ENCODE data around the gene OR6A2. TPM values are rescaled to one million over a fixed set of nuclear protein-coding genes. Genes with fewer than 3 reads are reported as not detected.

OR6A2 gene
- total RNA-seq, 2 experiments from 2014 or later = not detected

DNA sequence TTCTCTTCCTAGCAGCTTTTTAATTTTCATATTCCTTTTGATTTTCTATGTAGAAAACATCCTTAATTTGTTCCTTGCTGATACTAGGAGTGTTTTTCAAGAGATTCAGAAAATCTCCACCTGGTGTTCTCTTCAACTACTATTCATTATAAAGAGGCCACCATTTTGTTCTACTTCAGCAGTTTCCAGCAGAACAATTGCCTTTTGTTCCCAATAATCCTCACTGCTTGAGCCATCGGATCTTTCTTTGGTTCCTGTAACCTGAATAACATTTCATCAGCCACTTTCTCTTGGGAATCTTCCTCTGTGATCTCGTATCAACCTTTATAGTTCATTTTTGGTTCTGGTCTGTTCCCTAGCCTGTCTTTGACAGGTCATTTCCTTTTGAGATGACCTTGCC is 44.2 kb upstream of the OR6A2 start:
- Mint-ChIP-seq H3K4me1 (ENCODE audit: low read depth) (no peaks in the 10 kb centered on the region), H3K27me3 (peaks cover 25% of the 10 kb centered on the region), H3K4me3 (no peak overlapping the region), H3K27ac (no peak overlapping the region), H3K9me3 (no peaks in the 10 kb centered on the region), H3K36me3 (ENCODE audit: low read depth) (no peaks in the 10 kb centered on the region)
- ChIA-PET POLR2A (no interaction called here), CTCF (no interaction called here)
- Histone ChIP-seq H3K4me1 (ENCODE audit: insufficient read depth, low read length) (no peaks in the 10 kb centered on the region), H3K27me3 (ENCODE audit: control insufficient read depth in 1 of 2, insufficient read depth in 2 of 2, low read length in 2 of 2) (peaks cover under 1 to 3% of the 10 kb centered on the region in 2 experiments), H3K36me3 (ENCODE audit: insufficient read depth, low read length) (no peaks in the 10 kb centered on the region), H3K27ac (ENCODE audit: low read depth in 1 of 2, low read length in 2 of 2) (no peak overlapping the region), H3K9me3 (ENCODE audit: control insufficient read depth in 1 of 2, insufficient read depth in 1 of 2, low read length in 2 of 2) (no peaks in the 10 kb centered on the region), H3K4me3 (ENCODE audit: low read length) (no peak overlapping the region)
- intact Hi-C loops (cut with DNase I, micrococcal nuclease) = no loop called here
- TF ChIP-seq, protein P1, sequence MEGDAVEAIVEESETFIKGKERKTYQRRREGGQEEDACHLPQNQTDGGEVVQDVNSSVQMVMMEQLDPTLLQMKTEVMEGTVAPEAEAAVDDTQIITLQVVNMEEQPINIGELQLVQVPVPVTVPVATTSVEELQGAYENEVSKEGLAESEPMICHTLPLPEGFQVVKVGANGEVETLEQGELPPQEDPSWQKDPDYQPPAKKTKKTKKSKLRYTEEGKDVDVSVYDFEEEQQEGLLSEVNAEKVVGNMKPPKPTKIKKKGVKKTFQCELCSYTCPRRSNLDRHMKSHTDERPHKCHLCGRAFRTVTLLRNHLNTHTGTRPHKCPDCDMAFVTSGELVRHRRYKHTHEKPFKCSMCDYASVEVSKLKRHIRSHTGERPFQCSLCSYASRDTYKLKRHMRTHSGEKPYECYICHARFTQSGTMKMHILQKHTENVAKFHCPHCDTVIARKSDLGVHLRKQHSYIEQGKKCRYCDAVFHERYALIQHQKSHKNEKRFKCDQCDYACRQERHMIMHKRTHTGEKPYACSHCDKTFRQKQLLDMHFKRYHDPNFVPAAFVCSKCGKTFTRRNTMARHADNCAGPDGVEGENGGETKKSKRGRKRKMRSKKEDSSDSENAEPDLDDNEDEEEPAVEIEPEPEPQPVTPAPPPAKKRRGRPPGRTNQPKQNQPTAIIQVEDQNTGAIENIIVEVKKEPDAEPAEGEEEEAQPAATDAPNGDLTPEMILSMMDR (IDR thresholded peaks at IDR 0.05) = no peak
- DNase-seq (no peak), ATAC-seq (ENCODE audit: poor library complexity) (no peak)

DNA sequence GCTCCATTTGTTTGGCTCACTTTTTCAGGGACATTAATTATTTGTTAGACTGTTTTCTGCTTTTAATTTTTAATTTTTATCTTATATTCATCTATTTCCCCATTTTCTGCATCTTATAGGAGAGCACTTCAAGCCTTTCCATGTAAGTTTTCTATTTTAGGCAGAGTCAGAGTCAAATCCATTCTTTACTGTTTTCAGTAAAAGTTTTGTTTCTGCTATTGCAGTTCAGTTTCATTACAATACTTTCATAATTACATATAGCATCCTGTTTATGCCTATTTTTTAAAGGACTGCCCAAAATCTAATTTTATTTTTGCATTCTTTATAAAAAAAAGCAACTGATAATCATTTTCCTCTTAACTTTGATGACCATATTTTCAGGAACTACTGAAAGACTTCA is 42.2 kb upstream of the OR6A2 start:
- intact Hi-C loops (cut with DNase I, micrococcal nuclease) = no loop called here
- Mint-ChIP-seq H3K36me3 (ENCODE audit: low read depth) (no peaks in the 10 kb centered on the region), H3K4me1 (ENCODE audit: low read depth) (no peaks in the 10 kb centered on the region), H3K4me3 (no peak overlapping the region), H3K27ac (no peak overlapping the region), H3K9me3 (no peaks in the 10 kb centered on the region), H3K27me3 (peaks cover 25% of the 10 kb centered on the region)
- Histone ChIP-seq H3K4me3 (ENCODE audit: low read length) (no peak overlapping the region), H3K27ac (ENCODE audit: low read depth in 1 of 2, low read length in 2 of 2) (no peak overlapping the region), H3K4me1 (ENCODE audit: insufficient read depth, low read length) (no peaks in the 10 kb centered on the region), H3K27me3 (ENCODE audit: control insufficient read depth in 1 of 2, insufficient read depth in 2 of 2, low read length in 2 of 2) (peaks cover 0 to 3% of the 10 kb centered on the region in 2 experiments), H3K36me3 (ENCODE audit: insufficient read depth, low read length) (no peaks in the 10 kb centered on the region), H3K9me3 (ENCODE audit: control insufficient read depth in 1 of 2, insufficient read depth in 1 of 2, low read length in 2 of 2) (no peaks in the 10 kb centered on the region)
- ATAC-seq (ENCODE audit: poor library complexity) (no peak), DNase-seq (no peak)
- ChIA-PET CTCF (interaction anchor here (0.7 kb wide), 1 partner anchor 61 kb away, joined by 4 read pairs; no protein-coding TSS in a partner anchor), POLR2A (no interaction called here)
- TF ChIP-seq, protein P1 (IDR thresholded peaks at IDR 0.05) = no peak

DNA sequence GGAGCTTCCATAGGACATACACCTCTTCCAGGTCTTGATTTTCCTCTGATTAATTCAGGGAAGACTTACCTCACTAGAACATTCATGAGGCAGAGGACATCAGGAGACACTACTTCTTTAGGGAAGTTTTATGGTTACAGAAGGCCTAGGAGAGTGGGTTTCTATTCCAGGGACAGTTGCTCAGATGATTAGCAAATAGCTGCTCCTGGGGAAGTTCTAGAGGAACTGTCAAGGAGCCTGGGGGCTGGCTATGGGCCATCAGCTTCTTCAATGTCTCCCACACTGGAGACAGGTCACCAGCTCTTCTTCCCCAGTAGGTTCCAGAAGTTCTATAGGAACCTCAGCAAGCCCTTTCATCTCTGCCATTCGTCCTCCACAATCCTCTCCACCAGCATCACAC is 34.5 kb upstream of the OR6A2 start:
- Histone ChIP-seq H3K4me3 (ENCODE audit: low read length) (no peak overlapping the region), H3K27me3 (ENCODE audit: control insufficient read depth in 1 of 2, insufficient read depth in 2 of 2, low read length in 2 of 2) (no peaks in the 10 kb centered on the region), H3K4me1 (ENCODE audit: insufficient read depth, low read length) (no peaks in the 10 kb centered on the region), H3K27ac (ENCODE audit: low read depth in 1 of 2, low read length in 2 of 2) (no peak overlapping the region), H3K36me3 (ENCODE audit: insufficient read depth, low read length) (no peaks in the 10 kb centered on the region), H3K9me3 (ENCODE audit: control insufficient read depth in 1 of 2, insufficient read depth in 1 of 2, low read length in 2 of 2) (no peaks in the 10 kb centered on the region)
- Mint-ChIP-seq H3K27ac (no peak overlapping the region), H3K4me3 (no peak overlapping the region), H3K27me3 (no peaks in the 10 kb centered on the region), H3K9me3 (no peaks in the 10 kb centered on the region), H3K36me3 (ENCODE audit: low read depth) (no peaks in the 10 kb centered on the region), H3K4me1 (ENCODE audit: low read depth) (no peaks in the 10 kb centered on the region)
- no peak for ATAC-seq (ENCODE audit: poor library complexity)
- intact Hi-C loops (cut with DNase I, micrococcal nuclease) = no loop called here
- TF ChIP-seq, protein P1 (IDR thresholded peaks at IDR 0.05) = no peak
- ChIA-PET CTCF (no interaction called here), POLR2A (no interaction called here)
- no peak for DNase-seq
